OCI-LY1 (cell line): ENCODE data around the gene KIF25.

ENCODE experiments used
- H2AFZ ChIP-seq: fragments of 200-600 bp; sonication (generic), shearing (Covaris generic); 2 replicates; pipeline ENCODE4 v1.6.0; 2014; ENCODE audit warnings: antibody characterized with exemption, mild to moderate bottlenecking, low read length
- H3F3A ChIP-seq: fragments of 200-600 bp; sonication (generic), shearing (Covaris generic); 2 replicates; pipeline ENCODE4 v1.6.0; 2014; ENCODE audit warnings: mild to moderate bottlenecking, antibody characterized with exemption, low read length, moderate library complexity; ENCODE audit not compliant: insufficient read depth
- H3K27ac ChIP-seq: fragments of 200-600 bp; sonication (generic); 2 replicates; pipeline ENCODE4 v1.5.1; 2014; ENCODE audit warnings: low read length, mixed run types, mild to moderate bottlenecking, low read depth; ENCODE audit not compliant: poor library complexity, severe bottlenecking
- H3K27me3 ChIP-seq: fragments of 200-600 bp; sonication (generic); 2 replicates; pipeline ENCODE4 v1.6.0; 2014; ENCODE audit warnings: antibody characterized with exemption, mild to moderate bottlenecking, low read length, moderate library complexity; ENCODE audit not compliant: insufficient read depth
- H3K36me3 ChIP-seq: fragments of 200-600 bp; sonication (generic); 2 replicates; pipeline ENCODE4 v1.6.1; 2014; ENCODE audit warnings: mild to moderate bottlenecking, antibody characterized with exemption, low read length, moderate library complexity, mixed read lengths; ENCODE audit not compliant: insufficient read depth
- H3K4me1 ChIP-seq: fragments of 200-600 bp; sonication (generic); 2 replicates; pipeline ENCODE4 v1.5.1; 2014; ENCODE audit warnings: mild to moderate bottlenecking, low read length, moderate library complexity; ENCODE audit not compliant: insufficient read depth, severe bottlenecking
- H3K4me2 ChIP-seq: fragments of 200-600 bp; sonication (generic), shearing (Covaris generic); 2 replicates; pipeline ENCODE4 v1.6.1; 2014; ENCODE audit warnings: low read length
- H3K4me3 ChIP-seq: fragments of 200-600 bp; sonication (generic); 2 replicates; pipeline ENCODE4 v1.5.1; 2014; ENCODE audit warnings: low read length, low read depth, mild to moderate bottlenecking, mixed read lengths; ENCODE audit not compliant: poor library complexity, severe bottlenecking
- H3K79me2 ChIP-seq: fragments of 200-600 bp; shearing (Covaris generic); 2 replicates; pipeline ENCODE4 v1.6.1; 2016; ENCODE audit warnings: mixed run types, low read length, mixed read lengths; ENCODE audit not compliant: insufficient read depth
- H3K9ac ChIP-seq: fragments of 200-600 bp; sonication (generic), shearing (Covaris generic); 2 replicates; pipeline ENCODE4 v1.6.1; 2014; ENCODE audit warnings: mild to moderate bottlenecking, low read length, mixed read lengths
- H3K9me2 ChIP-seq: fragments of 200-600 bp; sonication (generic), shearing (Covaris generic); 2 replicates; pipeline ENCODE4 v1.6.1; 2014; ENCODE audit warnings: low read depth, mild to moderate bottlenecking, low read length, mixed read lengths
- H3K9me3 ChIP-seq: fragments of 200-600 bp; shearing (Covaris generic); 2 replicates; pipeline ENCODE4 v1.6.1; 2014; ENCODE audit warnings: low read length, mixed read lengths
- H4K20me1 ChIP-seq: fragments of 200-600 bp; sonication (generic), shearing (Covaris generic); 2 replicates; pipeline ENCODE4 v1.6.0; 2016; ENCODE audit warnings: mild to moderate bottlenecking, low read length; ENCODE audit not compliant: insufficient read depth
- EZH2 ChIP-seq: fragments of 200-600 bp; sonication (generic), shearing (Covaris generic); IDR thresholded peaks from 2 replicates; pipeline ENCODE4 v1.8.0; 2017; ENCODE audit warnings: borderline replicate concordance, mixed run types, mild to moderate bottlenecking, antibody characterized with exemption, low read length, moderate library complexity, mixed read lengths
- TF ChIP-seq, protein P1 (sequence below): fragments of 200-600 bp; sonication (generic), shearing (Covaris generic); IDR thresholded peaks from 2 replicates; pipeline ENCODE4 v1.5.1; 2017; ENCODE audit warnings: mild to moderate bottlenecking, antibody characterized with exemption, low read length, moderate library complexity, mixed read lengths

Gene KIF25

DNA sequence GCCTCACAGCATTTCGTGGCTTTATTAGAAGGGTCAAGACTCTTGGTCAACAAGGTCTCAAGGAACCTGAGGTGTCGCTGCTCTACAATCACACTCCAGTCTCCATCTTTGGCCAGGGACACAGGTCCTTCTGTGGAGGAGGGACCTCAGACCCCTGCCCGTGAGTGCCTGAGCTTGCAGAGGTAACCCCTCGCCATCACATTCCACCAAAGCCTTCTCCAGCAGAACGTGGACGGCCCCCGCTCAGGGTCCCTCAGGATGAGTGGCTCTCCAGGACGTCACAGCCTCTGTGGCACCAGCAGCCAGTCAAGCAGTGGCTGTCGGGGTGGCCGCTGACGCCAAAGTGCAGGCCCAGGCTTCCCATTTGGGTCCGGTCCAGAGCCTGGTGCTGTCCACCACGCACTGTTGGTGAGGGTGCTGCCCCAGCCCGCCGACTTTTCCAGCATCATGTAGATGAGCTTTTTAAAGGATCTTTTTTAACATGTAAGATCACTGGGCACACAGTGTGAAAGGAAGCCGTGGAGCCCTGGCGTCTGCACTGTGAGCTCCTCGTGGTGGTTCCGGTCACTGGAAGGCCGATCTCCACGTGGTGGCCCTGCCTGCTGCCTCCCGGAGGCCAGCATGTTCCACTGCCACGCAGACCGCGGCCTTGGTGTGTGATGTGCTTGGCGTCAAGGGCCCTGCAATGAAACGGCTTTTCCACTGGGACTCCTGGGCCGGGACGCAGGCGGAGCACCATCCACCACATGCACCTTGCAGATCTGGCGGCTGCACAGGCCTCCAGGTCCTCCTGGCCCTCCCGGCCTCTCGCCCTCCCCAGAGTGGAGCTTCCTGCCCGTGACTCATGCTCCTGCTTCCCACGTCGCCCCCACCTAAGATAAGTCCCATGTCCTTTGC lies 8.3 kb upstream of the KIF25 start:
- Histone ChIP-seq H3K27ac (no peak overlapping the region), H3K4me2 (no peak overlapping the region), H3K4me3 (no peak overlapping the region), H3K36me3 (no peaks in the 10 kb centered on the region), H3K9me2 (no peaks in the 10 kb centered on the region), H3K27me3 (peaks cover 2% of the 10 kb centered on the region; the same call in 1 of the 2 replicates), H3K9me3 (no peaks in the 10 kb centered on the region), H3K4me1 (no peaks in the 10 kb centered on the region), H3K79me2 (no peaks in the 10 kb centered on the region), H3K9ac (no peak overlapping the region), H3F3A (no peaks in the 10 kb centered on the region), H4K20me1 (no peaks in the 10 kb centered on the region), H2AFZ (no peak overlapping the region)
- TF ChIP-seq EZH2 = no peak
- TF ChIP-seq, protein P1, sequence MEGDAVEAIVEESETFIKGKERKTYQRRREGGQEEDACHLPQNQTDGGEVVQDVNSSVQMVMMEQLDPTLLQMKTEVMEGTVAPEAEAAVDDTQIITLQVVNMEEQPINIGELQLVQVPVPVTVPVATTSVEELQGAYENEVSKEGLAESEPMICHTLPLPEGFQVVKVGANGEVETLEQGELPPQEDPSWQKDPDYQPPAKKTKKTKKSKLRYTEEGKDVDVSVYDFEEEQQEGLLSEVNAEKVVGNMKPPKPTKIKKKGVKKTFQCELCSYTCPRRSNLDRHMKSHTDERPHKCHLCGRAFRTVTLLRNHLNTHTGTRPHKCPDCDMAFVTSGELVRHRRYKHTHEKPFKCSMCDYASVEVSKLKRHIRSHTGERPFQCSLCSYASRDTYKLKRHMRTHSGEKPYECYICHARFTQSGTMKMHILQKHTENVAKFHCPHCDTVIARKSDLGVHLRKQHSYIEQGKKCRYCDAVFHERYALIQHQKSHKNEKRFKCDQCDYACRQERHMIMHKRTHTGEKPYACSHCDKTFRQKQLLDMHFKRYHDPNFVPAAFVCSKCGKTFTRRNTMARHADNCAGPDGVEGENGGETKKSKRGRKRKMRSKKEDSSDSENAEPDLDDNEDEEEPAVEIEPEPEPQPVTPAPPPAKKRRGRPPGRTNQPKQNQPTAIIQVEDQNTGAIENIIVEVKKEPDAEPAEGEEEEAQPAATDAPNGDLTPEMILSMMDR = no peak

DNA sequence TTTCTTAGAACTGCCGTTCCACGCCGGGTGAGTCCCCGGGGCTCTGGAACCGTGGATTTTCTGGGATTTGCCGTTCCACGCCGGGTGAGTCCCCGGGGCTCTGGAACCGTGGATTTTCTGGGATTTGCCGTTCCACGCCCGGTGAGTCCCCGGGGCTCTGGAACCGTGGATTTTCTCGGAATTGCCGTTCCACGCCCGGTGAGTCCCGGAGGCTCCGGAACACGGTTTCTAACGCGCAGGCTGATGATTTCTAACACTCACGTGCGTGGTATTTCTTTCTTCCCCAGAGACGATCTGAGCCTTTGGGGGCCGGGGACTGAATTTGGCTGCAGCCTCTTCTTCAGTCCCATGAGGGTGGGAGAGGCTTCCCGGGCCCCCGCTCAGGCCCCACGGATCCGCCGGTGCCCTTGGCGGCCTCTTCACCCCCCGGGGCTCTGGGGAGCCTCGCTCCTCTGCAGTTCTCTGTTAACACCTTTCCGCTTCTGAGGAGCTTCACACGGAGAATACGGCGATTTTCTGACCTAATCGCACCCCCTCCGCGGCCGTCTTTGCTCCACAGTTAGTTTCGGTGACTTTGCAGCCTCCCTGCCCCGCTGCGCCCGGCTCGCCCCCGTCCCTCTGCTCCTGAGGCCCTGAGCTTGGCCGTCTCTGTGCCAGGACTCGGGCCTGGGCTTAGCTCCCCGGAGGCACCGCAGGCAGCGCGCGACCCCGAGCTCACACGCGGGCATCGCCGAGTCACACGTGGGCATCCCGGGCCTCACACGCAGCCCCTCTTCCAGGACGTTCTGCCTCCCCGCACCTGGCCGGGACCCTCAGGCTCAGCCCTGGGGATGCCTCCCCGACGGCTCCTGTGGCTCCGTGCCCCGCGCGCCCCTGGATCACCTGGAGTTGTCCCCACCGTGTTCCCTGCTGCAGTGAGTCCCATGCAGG lies 7.2 kb upstream of the KIF25 start:
- Histone ChIP-seq H2AFZ (no peak overlapping the region), H3F3A (no peaks in the 10 kb centered on the region), H3K4me3 (no peak overlapping the region), H3K9me2 (no peaks in the 10 kb centered on the region), H3K27ac (no peak overlapping the region), H4K20me1 (no peaks in the 10 kb centered on the region), H3K4me1 (no peaks in the 10 kb centered on the region), H3K4me2 (no peak overlapping the region), H3K9me3 (no peaks in the 10 kb centered on the region), H3K36me3 (no peaks in the 10 kb centered on the region), H3K79me2 (no peaks in the 10 kb centered on the region), H3K9ac (no peak overlapping the region), H3K27me3 (peaks cover 2% of the 10 kb centered on the region; the same call in 1 of the 2 replicates)
- TF ChIP-seq, protein P1 = no peak
- TF ChIP-seq EZH2 = no peak

DNA sequence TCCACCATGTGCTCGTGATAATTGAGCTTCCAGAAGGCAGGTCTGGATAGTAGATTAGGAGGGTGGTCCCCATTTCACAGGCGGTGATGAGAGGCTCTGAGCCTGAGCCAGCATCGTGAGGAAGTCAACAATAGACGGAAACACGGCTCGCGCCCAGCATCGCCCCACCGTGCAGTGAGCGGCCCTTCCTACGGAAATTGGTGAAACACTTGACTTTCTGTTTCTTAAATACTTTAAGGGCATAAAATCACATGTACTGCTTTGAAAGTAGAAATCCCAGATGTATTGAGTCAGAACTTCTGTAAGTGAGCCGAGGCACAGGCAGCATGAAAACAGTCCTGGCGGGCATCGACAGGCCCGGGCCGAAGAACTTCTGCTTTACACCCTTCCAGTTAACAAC lies 4.3 kb upstream of the KIF25 start:
- peaks cover 2% of the 10 kb centered on the region; the same call in 1 of the 2 replicates for H3K27me3 ChIP-seq
- no peaks in the 10 kb centered on the region for H3K9me3 ChIP-seq
- no peaks in the 10 kb centered on the region for H3K9me2 ChIP-seq
- TF ChIP-seq EZH2 = no peak
- TF ChIP-seq, protein P1 = no peak
- no peak overlapping the region for H2AFZ ChIP-seq
- H3K4me1 ChIP-seq = no peaks in the 10 kb centered on the region
- no peaks in the 10 kb centered on the region for H3F3A ChIP-seq
- H4K20me1 ChIP-seq = no peaks in the 10 kb centered on the region
- H3K4me2 ChIP-seq = no peak overlapping the region
- H3K79me2 ChIP-seq = no peaks in the 10 kb centered on the region
- no peak overlapping the region for H3K9ac ChIP-seq
- no peaks in the 10 kb centered on the region for H3K36me3 ChIP-seq
- H3K27ac ChIP-seq = no peak overlapping the region
- no peak overlapping the region for H3K4me3 ChIP-seq
